WTC11 (cell line): ENCODE data around the gene HK2. TPM values are rescaled to one million over a fixed set of nuclear protein-coding genes. Genes with fewer than 3 reads are reported as not detected.

Experiments used
- ATAC-seq: fragments of 200-7000 bp; cut with Tn5 transposase; 2 replicates; pipeline ENCODE4 v1.10.0; 2021; ENCODE audit warnings: mild to moderate bottlenecking, moderate library complexity
- CTCF ChIA-PET: fragments of 300-600 bp; sonication (Branson Sonifier 250); formaldehyde crosslinking; loops from one replicate; lab custom pipeline; 2021; ENCODE audit warnings: antibody characterized with exemption; lab: Charles Lee
- POLR2A ChIA-PET: fragments of 350-600 bp; sonication (Branson Sonifier 250); formaldehyde crosslinking; loops from one replicate; lab custom pipeline; 2021; ENCODE audit warnings: antibody characterized with exemption; lab: Charles Lee
- DNase-seq: peaks from one replicate; pipeline ENCODE4 v3.0.0; 2021; ENCODE audit warnings: low spot score
- H3K27ac Mint-ChIP-seq: 2 replicates; pipeline ENCODE4 v1.8.0; 2021; ENCODE audit warnings: mixed read lengths
- H3K27me3 Mint-ChIP-seq: 2 replicates; pipeline ENCODE4 v1.8.0; 2021; ENCODE audit warnings: low read depth, mild to moderate bottlenecking, moderate library complexity, mixed read lengths
- H3K36me3 Mint-ChIP-seq: 2 replicates; pipeline ENCODE4 v1.8.0; 2021; ENCODE audit warnings: mixed read lengths
- H3K4me1 Mint-ChIP-seq: 2 replicates; pipeline ENCODE4 v1.8.0; 2022; ENCODE audit warnings: mixed read lengths
- H3K4me3 Mint-ChIP-seq: 2 replicates; pipeline ENCODE4 v1.8.0; 2021; ENCODE audit warnings: mild to moderate bottlenecking, moderate library complexity, mixed read lengths
- H3K9me3 Mint-ChIP-seq: 2 replicates; pipeline ENCODE4 v1.8.0; 2021; ENCODE audit warnings: mixed read lengths
- ATF2 ChIP-seq: sonication (generic); formaldehyde crosslinking; IDR thresholded peaks from 2 replicates; pipeline ENCODE4 v1.8.1; 2022; ENCODE audit warnings: low read depth, missing genetic modification reagents, borderline replicate concordance
- CTCF ChIP-seq: fragments of 200-600 bp; IDR thresholded peaks from 2 replicates; pipeline ENCODE4 v1.8.0; 2022; ENCODE audit warnings: antibody characterized with exemption
- EMX1 ChIP-seq: fragments of 250-450 bp; sonication (Bioruptor Pico); IDR thresholded peaks from 2 replicates; pipeline ENCODE4 v1.8.0; 2021; ENCODE audit warnings: mild to moderate bottlenecking
- FOXK1 ChIP-seq: sonication (generic); formaldehyde crosslinking; IDR thresholded peaks from 2 replicates; pipeline ENCODE4 v1.8.0; 2022; ENCODE audit warnings: mild to moderate bottlenecking, moderate library complexity, missing genetic modification reagents
- GABPB1 ChIP-seq: sonication (generic); formaldehyde crosslinking; IDR thresholded peaks from 2 replicates; pipeline ENCODE4 v1.8.1; 2023; ENCODE audit warnings: mild to moderate bottlenecking, missing genetic modification reagents
- GRHL2 ChIP-seq: fragments of 250-450 bp; sonication (Bioruptor Pico); IDR thresholded peaks from 2 replicates; pipeline ENCODE4 v1.8.0; 2022; ENCODE audit warnings: mild to moderate bottlenecking, moderate library complexity; ENCODE audit not compliant: insufficient replicate concordance, severe bottlenecking
- GTF2I ChIP-seq: fragments of 250-450 bp; sonication (Bioruptor Pico); conservative IDR thresholded peaks from 2 replicates; pipeline ENCODE4 v1.4.0; 2021; ENCODE audit warnings: mild to moderate bottlenecking
- IRF1 ChIP-seq: sonication (generic); formaldehyde crosslinking; IDR thresholded peaks from 2 replicates; pipeline ENCODE4 v1.8.0; 2023; ENCODE audit warnings: missing genetic modification reagents
- NR2C2 ChIP-seq: sonication (generic); formaldehyde crosslinking; IDR thresholded peaks from 2 replicates; pipeline ENCODE4 v1.8.0; 2022; ENCODE audit warnings: mild to moderate bottlenecking, missing genetic modification reagents
- NR3C1 ChIP-seq: sonication (generic); formaldehyde crosslinking; conservative IDR thresholded peaks from 2 replicates; pipeline ENCODE4 v1.8.1; 2023; ENCODE audit warnings: low read depth, mild to moderate bottlenecking, missing genetic modification reagents
- TCF7 ChIP-seq: sonication (generic); formaldehyde crosslinking; IDR thresholded peaks from 2 replicates; pipeline ENCODE4 v1.8.0; 2022; ENCODE audit warnings: mild to moderate bottlenecking, low read depth, missing genetic modification reagents, moderate library complexity
- ZBTB43 ChIP-seq: sonication (generic); formaldehyde crosslinking; IDR thresholded peaks from 2 replicates; pipeline ENCODE4 v1.8.1; 2023; ENCODE audit warnings: mild to moderate bottlenecking, missing genetic modification reagents
- ZMAT4 ChIP-seq: fragments of 250-450 bp; sonication (Bioruptor Pico); IDR thresholded peaks from 2 replicates; pipeline ENCODE4 v1.9.0; 2021; ENCODE audit warnings: mild to moderate bottlenecking
- ZNF219 ChIP-seq: sonication (generic); formaldehyde crosslinking; IDR thresholded peaks from 2 replicates; pipeline ENCODE4 v1.8.0; 2023; ENCODE audit warnings: missing genetic modification reagents, mild to moderate bottlenecking, borderline replicate concordance
- ZNF425 ChIP-seq: fragments of 250-450 bp; sonication (Bioruptor Pico); conservative IDR thresholded peaks from 2 replicates; pipeline ENCODE4 v1.9.0; 2021; ENCODE audit warnings: mild to moderate bottlenecking
- total RNA-seq: library from RNA; stranded (reverse); gene quantifications from 3 replicates; pipeline ENCODE4 v1.2.3, GENCODE V29; 2021

HK2 gene
- total RNA-seq, 1 experiment from 2014 or later = 61.6 TPM

GRCh38 chr2:74824679-74825078 lies 9.2 kb upstream of the HK2 start:
- TF ChIP-seq EMX1 (CRISPR knock-in tag) (no peak), IRF1 (CRISPR knock-in tag) (no peak), ZNF425 (CRISPR knock-in tag) (no peak), NR2C2 (CRISPR knock-in tag) (no peak), GRHL2 (CRISPR knock-in tag) (no peak), GTF2I (CRISPR knock-in tag) (no peak), ZNF219 (CRISPR knock-in tag) (no peak), CTCF (no peak)
- DNase-seq (no peak), ATAC-seq (no peak)
- Mint-ChIP-seq H3K9me3 (no peaks in the 10 kb centered on the region), H3K36me3 (no peaks in the 10 kb centered on the region), H3K4me1 (peaks cover 10% of the 10 kb centered on the region), H3K4me3 (no peak overlapping the region), H3K27ac (no peak overlapping the region), H3K27me3 (no peaks in the 10 kb centered on the region; the same call in 1 of the 2 replicates)
- POLR2A ChIA-PET = no interaction called here
- CTCF ChIA-PET = interaction anchor here (2.1 kb wide), 1 partner anchor 12 kb away, joined by 9 read pairs; no protein-coding TSS in a partner anchor

- Mint-ChIP-seq H3K27me3 (no peaks in the 10 kb centered on the region; the same call in 1 of the 2 replicates), H3K4me1 (peaks cover 19% of the 10 kb centered on the region), H3K9me3 (peaks cover 4% of the 10 kb centered on the region; the same call in 1 of the 2 replicates), H3K4me3 (no peak overlapping the region), H3K27ac (no peak overlapping the region), H3K36me3 (no peaks in the 10 kb centered on the region)
- ChIA-PET POLR2A (no interaction called here), CTCF (no interaction called here)
- ATAC-seq (no peak), DNase-seq (no peak)
- no peak for TF ChIP-seq TCF7
- TF ChIP-seq ZMAT4 (CRISPR knock-in tag) = no peak
- TF ChIP-seq IRF1 (CRISPR knock-in tag) = no peak
- no peak for TF ChIP-seq FOXK1 (CRISPR knock-in tag)
- no peak for TF ChIP-seq ATF2 (CRISPR knock-in tag)
- no peak for TF ChIP-seq NR3C1 (CRISPR knock-in tag)
- no peak for TF ChIP-seq ZBTB43
- no peak for TF ChIP-seq GABPB1 (CRISPR knock-in tag)
These were observed 5.4 kb upstream of the HK2 start for GRCh38 chr2:74828543-74828942.
